Mucosa of descending colon (tissue), 3 donors: ENCODE measurements around the gene SEC24B. TPM values are rescaled to one million over a fixed set of nuclear protein-coding genes. Genes with fewer than 3 reads are reported as not detected.

ENCODE experiments used
- ATAC-seq: fragments of 200-7000 bp; cut with Tn5 transposase; one replicate; pipeline ENCODE4 v1.9.1; 2020; ENCODE audit warnings: mild to moderate bottlenecking, moderate library complexity
- DNase-seq, 3 donors: peaks; one replicate each; pipeline ENCODE4 v3.0.0-alpha.2; 2020
- H3K36me3 ChIP-seq: fragments of 200-600 bp; one replicate; pipeline ENCODE4 v1.8.0; 2021; ENCODE audit warnings: low read depth, mild to moderate bottlenecking
- H3K4me1 ChIP-seq: fragments of 200-600 bp; one replicate; pipeline ENCODE4 v1.8.0; 2021; ENCODE audit warnings: low read depth, mild to moderate bottlenecking
- H3K4me3 ChIP-seq: fragments of 200-600 bp; one replicate; pipeline ENCODE4 v1.8.0; 2021; ENCODE audit warnings: mild to moderate bottlenecking
- H3K9me3 ChIP-seq: fragments of 200-600 bp; one replicate; pipeline ENCODE4 v1.8.0; 2021; ENCODE audit warnings: mild to moderate bottlenecking
- CTCF ChIP-seq: fragments of 200-600 bp; IDR thresholded peaks from one replicate; pipeline ENCODE4 v1.8.0; 2022; ENCODE audit warnings: antibody characterized with exemption, mild to moderate bottlenecking
- intact Hi-C, 2 donors: fragments of 100-400 bp; cut with DNase I in 1 of 2; cut with micrococcal nuclease in 1 of 2; formaldehyde crosslinking; loops; one replicate each; pipeline versions ENCODE4 v1.11.0 to v1.11.1; 2022; cut with DNase I, micrococcal nuclease
- total RNA-seq, 3 donors: library from RNA; stranded (reverse); fragmentation: NEBNext Ultra II Directional in 2 of 3; extraction: Animal tissue kit (Norgen Biotek cat#: 25700) in 2 of 3; gene quantifications; one replicate each; pipeline versions ENCODE4 v1.2.1 to v1.2.4, GENCODE V29; 2021 to 2023
- donor health status: DM: no; HTN: no; CAD: no; lungs with moderate emphysema.
- donor health status: DM: no; HTN: no; CAD: no.
- donor health status: DM: no; HTN: yes; CAD: no.

Gene SEC24B
- total RNA-seq, 3 donors from 2014 or later = 28.5 to 41.7 (median 35.0) TPM

DNA sequence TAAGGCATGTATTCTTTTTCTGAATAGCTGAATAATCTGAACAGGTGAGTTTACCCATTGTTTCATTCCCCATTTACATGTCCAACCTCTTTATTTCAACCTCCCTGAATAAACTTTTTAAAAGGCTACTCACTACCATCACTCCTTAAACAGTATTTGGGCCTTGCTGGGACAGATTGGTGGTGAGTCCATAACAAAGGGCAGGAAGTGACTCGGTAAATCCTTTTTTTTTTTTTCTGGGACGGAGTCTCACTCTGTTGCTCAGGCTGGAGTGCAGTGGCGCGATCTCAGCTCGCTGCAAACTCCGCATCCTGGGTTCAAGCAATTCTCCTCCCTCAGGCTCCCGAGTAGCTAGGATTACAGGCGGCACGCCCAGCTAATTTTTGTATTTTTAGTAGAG, 23.4 kb upstream of the SEC24B start:
- H3K9me3 ChIP-seq = no peaks in the 10 kb centered on the region
- H3K4me3 ChIP-seq = no peak overlapping the region
- TF ChIP-seq CTCF = no peak
- no peaks in the 10 kb centered on the region for H3K4me1 ChIP-seq
- ATAC-seq (no peak), DNase-seq (no peak)
- no peaks in the 10 kb centered on the region for H3K36me3 ChIP-seq
- intact Hi-C loops = no loop called here

- no peak for TF ChIP-seq CTCF
- no peaks in the 10 kb centered on the region for H3K9me3 ChIP-seq
- intact Hi-C loops = no loop called here
- no peaks in the 10 kb centered on the region for H3K36me3 ChIP-seq
- no peaks in the 10 kb centered on the region for H3K4me1 ChIP-seq
- ATAC-seq (no peak), DNase-seq (no peak)
- H3K4me3 ChIP-seq = no peak overlapping the region
These were observed 22.8 kb upstream of the SEC24B start for GRCh38 chr4:109410776-109411175.

- intact Hi-C loops = no loop called here
- H3K36me3 ChIP-seq = no peaks in the 10 kb centered on the region
- ATAC-seq = no peak
- H3K4me3 ChIP-seq = no peak overlapping the region
- H3K9me3 ChIP-seq = no peaks in the 10 kb centered on the region
- no peaks in the 10 kb centered on the region for H3K4me1 ChIP-seq
- no peak for DNase-seq
- no peak for TF ChIP-seq CTCF
These were observed 21.7 kb upstream of the SEC24B start for GRCh38 chr4:109411964-109412363.

- Histone ChIP-seq H3K4me3 (no peak overlapping the region), H3K9me3 (no peaks in the 10 kb centered on the region), H3K36me3 (no peaks in the 10 kb centered on the region), H3K4me1 (no peaks in the 10 kb centered on the region)
- no peak for TF ChIP-seq CTCF
- no peak for ATAC-seq
- no peak for DNase-seq
- intact Hi-C loops = no loop called here
These were observed 20.8 kb upstream of the SEC24B start for GRCh38 chr4:109412776-109413175.

DNA sequence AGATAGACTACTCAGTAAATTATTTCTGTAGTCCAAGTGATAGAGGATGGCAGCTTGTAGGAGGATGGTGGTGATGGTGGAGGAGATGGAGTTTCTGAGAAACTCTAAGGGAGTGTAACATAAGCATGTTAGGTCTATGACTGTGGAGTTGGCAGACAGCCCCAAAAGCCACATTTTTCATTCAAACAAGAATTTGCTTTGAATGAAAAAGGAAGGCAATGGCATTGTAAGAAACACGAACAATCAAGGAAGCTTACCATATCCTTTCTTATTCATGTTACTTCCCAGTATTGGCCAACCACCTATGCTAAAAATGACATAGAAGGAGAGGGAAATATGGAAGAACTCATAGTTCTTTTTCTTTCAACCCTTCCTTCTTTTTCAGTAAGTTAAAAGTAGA, 18.7 kb upstream of the SEC24B start:
- DNase-seq = no peak
- no peak overlapping the region for H3K4me3 ChIP-seq
- no peak for ATAC-seq
- H3K9me3 ChIP-seq = no peaks in the 10 kb centered on the region
- no peaks in the 10 kb centered on the region for H3K4me1 ChIP-seq
- no peak for TF ChIP-seq CTCF
- intact Hi-C loops = no loop called here
- no peaks in the 10 kb centered on the region for H3K36me3 ChIP-seq

GRCh38 chr4:109418588-109418987, 15.0 kb upstream of the SEC24B start:
- Histone ChIP-seq H3K4me3 (no peak overlapping the region), H3K36me3 (no peaks in the 10 kb centered on the region), H3K4me1 (peaks cover 5% of the 10 kb centered on the region), H3K9me3 (no peaks in the 10 kb centered on the region)
- no peak for TF ChIP-seq CTCF
- intact Hi-C loops = no loop called here
- DNase-seq (no peak), ATAC-seq (no peak)
